Central memory CD8-positive, alpha-beta T cell (primary cell): ENCODE measurements around the gene VSIG10.
"Not testable (repeated sequence)": the region's sequence is repeated elsewhere in the genome, so short reads cannot be mapped to it uniquely, and the experiment has no call there.

Experiments
- ATAC-seq: fragments of 150-1000 bp; cut with Tn5 transposase; replicated peaks from 2 replicates; pipeline ENCODE4 v1.10.0; 2022; ENCODE audit warnings: mild to moderate bottlenecking, moderate FRiP score, moderate number of reproducible peaks; ENCODE audit not compliant: poor library complexity, severe bottlenecking; ENCODE audit errors: extremely low read depth
- DNase-seq, 2 donors: peaks; one replicate each; pipeline ENCODE4 v3.0.0; 2021; ENCODE audit warnings: low spot score in 2 of 2
- H3K27ac Mint-ChIP-seq: one replicate; pipeline ENCODE4 v1.8.0; 2022; ENCODE audit warnings: low read depth, mild to moderate bottlenecking, moderate library complexity, mixed read lengths
- H3K27me3 Mint-ChIP-seq: one replicate; pipeline ENCODE4 v1.8.0; 2022; ENCODE audit warnings: mixed read lengths
- H3K36me3 Mint-ChIP-seq: one replicate; pipeline ENCODE4 v1.8.0; 2022; ENCODE audit warnings: mild to moderate bottlenecking, moderate library complexity, mixed read lengths; ENCODE audit not compliant: insufficient read depth
- H3K4me1 Mint-ChIP-seq: one replicate; pipeline ENCODE4 v1.8.0; 2022; ENCODE audit warnings: mixed read lengths
- H3K4me3 Mint-ChIP-seq: one replicate; pipeline ENCODE4 v1.8.0; 2022; ENCODE audit warnings: mild to moderate bottlenecking, moderate library complexity, mixed read lengths
- H3K9me3 Mint-ChIP-seq: one replicate; pipeline ENCODE4 v1.8.0; 2022; ENCODE audit warnings: mixed read lengths

The VSIG10 gene

DNA sequence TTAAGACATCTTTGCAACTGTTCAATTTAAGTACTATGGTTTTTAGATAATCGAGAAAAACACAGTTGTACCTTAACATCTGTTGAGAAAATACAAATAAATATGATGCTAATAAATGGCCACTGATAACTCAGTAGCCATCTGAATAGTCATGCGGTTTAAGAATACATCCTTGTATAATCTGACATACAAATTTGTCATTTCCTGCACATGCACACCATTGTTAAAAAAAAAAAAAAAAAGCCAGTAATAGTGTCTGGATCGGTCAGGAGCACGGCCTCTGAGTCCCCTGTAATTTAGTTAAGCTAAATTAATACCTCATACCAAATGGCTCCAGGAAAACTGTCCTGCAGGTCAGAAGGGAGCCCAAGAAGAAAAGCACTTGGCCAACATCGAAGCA, 70.5 kb downstream of the VSIG10 start:
- peaks cover 45% of the 10 kb centered on the region for H3K36me3 Mint-ChIP-seq
- no peak for DNase-seq
- no peaks in the 10 kb centered on the region for H3K4me1 Mint-ChIP-seq
- H3K9me3 Mint-ChIP-seq = no peaks in the 10 kb centered on the region
- H3K4me3 Mint-ChIP-seq = no peak overlapping the region
- H3K27me3 Mint-ChIP-seq = no peaks in the 10 kb centered on the region
- H3K27ac Mint-ChIP-seq = no peak overlapping the region
- no peak for ATAC-seq

GRCh38 chr12:118032188-118032587, 71.6 kb downstream of the VSIG10 start:
- ATAC-seq = no peak
- DNase-seq = no peak
- no peaks in the 10 kb centered on the region for H3K4me1 Mint-ChIP-seq
- no peak overlapping the region for H3K27ac Mint-ChIP-seq
- H3K4me3 Mint-ChIP-seq = no peak overlapping the region
- peaks cover 52% of the 10 kb centered on the region for H3K36me3 Mint-ChIP-seq
- no peaks in the 10 kb centered on the region for H3K27me3 Mint-ChIP-seq
- no peaks in the 10 kb centered on the region for H3K9me3 Mint-ChIP-seq

DNA sequence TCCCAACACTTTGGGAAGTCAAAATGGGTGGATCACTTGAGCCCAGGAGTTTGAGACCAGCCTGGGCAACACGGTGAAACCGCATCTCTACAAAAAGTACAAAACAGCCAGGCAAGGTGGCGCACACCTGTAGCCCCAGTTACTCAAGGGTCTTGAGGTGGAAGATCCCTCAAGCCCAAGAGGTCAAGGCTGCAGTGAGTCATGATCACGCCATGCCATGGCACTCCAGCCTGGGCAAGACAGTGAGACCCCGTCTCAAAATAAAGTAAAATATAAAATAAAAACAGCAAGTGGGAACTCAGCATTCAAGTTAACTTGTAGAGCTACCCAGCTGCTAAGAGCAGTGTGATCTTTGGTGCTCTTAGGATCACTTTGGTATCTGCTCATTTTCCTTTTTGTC, 74.6 kb downstream of the VSIG10 start:
- no peak for ATAC-seq
- H3K36me3 Mint-ChIP-seq = peaks cover 56% of the 10 kb centered on the region
- no peak for DNase-seq
- H3K27ac Mint-ChIP-seq = no peak overlapping the region
- no peaks in the 10 kb centered on the region for H3K9me3 Mint-ChIP-seq
- no peak overlapping the region for H3K4me3 Mint-ChIP-seq
- no peaks in the 10 kb centered on the region for H3K27me3 Mint-ChIP-seq
- H3K4me1 Mint-ChIP-seq = no peaks in the 10 kb centered on the region

GRCh38 chr12:118025168-118025567, 78.6 kb downstream of the VSIG10 start:
- ATAC-seq (no peak), DNase-seq (no peak)
- peaks cover 47% of the 10 kb centered on the region for H3K36me3 Mint-ChIP-seq
- H3K4me3 Mint-ChIP-seq = no peak overlapping the region
- H3K9me3 Mint-ChIP-seq = no peaks in the 10 kb centered on the region
- H3K27me3 Mint-ChIP-seq = no peaks in the 10 kb centered on the region
- H3K27ac Mint-ChIP-seq = no peak overlapping the region
- no peaks in the 10 kb centered on the region for H3K4me1 Mint-ChIP-seq

- Mint-ChIP-seq H3K36me3 (peaks cover 50% of the 10 kb centered on the region), H3K27ac (no peak overlapping the region), H3K27me3 (no peaks in the 10 kb centered on the region), H3K4me1 (no peaks in the 10 kb centered on the region), H3K9me3 (no peaks in the 10 kb centered on the region), H3K4me3 (no peak overlapping the region)
- DNase-seq (no peak), ATAC-seq (no peak)
Measured at GRCh38 chr12:118023301-118023860, 80.4 kb downstream of the VSIG10 start.

DNA sequence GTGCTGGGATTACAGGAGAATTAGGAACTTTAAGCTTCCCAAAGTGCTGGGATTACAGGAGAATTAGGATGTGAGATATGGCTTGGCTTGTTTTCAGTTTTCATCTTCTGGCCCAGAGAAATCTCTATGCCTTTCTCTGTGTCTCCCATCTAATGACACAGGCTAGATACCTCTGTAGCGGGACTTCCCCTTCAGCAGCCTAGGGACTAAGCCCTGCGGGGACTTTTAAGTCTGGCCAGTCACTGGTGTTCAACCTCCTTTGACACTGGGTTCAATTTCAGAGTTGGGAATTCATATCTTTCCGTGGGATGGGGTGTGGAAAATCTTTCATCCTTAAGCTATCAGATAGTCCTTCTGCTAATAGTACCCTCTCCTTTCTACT, 81.1 kb downstream of the VSIG10 start:
- ATAC-seq = no peak
- no peak overlapping the region for H3K27ac Mint-ChIP-seq
- no peaks in the 10 kb centered on the region for H3K9me3 Mint-ChIP-seq
- H3K27me3 Mint-ChIP-seq = no peaks in the 10 kb centered on the region
- peaks cover 5% of the 10 kb centered on the region for H3K4me1 Mint-ChIP-seq
- H3K4me3 Mint-ChIP-seq = no peak overlapping the region
- H3K36me3 Mint-ChIP-seq = peaks cover 45% of the 10 kb centered on the region
- no peak for DNase-seq

- H3K4me3 Mint-ChIP-seq, H3K4me1 Mint-ChIP-seq, H3K27me3 Mint-ChIP-seq, H3K9me3 Mint-ChIP-seq, ATAC-seq, DNase-seq: not testable (repeated sequence)
- Mint-ChIP-seq H3K36me3 (peaks cover 45% of the 10 kb centered on the region), H3K27ac (peak overlapping the region; percentile 88)
Measured at GRCh38 chr12:118022097-118022727, 81.6 kb downstream of the VSIG10 start.

- H3K4me1 Mint-ChIP-seq = peaks cover 19% of the 10 kb centered on the region
- DNase-seq (no peak), ATAC-seq (no peak)
- no peaks in the 10 kb centered on the region for H3K27me3 Mint-ChIP-seq
- H3K9me3 Mint-ChIP-seq = no peaks in the 10 kb centered on the region
- H3K4me3 Mint-ChIP-seq = no peak overlapping the region
- H3K36me3 Mint-ChIP-seq = peaks cover 46% of the 10 kb centered on the region
- no peak overlapping the region for H3K27ac Mint-ChIP-seq
Measured at GRCh38 chr12:118020036-118020435, 83.8 kb downstream of the VSIG10 start.

- Mint-ChIP-seq H3K27ac (no peak overlapping the region), H3K4me1 (peaks cover 19% of the 10 kb centered on the region)
Measured at GRCh38 chr12:118017926-118018325, 85.9 kb downstream of the VSIG10 start.

DNA sequence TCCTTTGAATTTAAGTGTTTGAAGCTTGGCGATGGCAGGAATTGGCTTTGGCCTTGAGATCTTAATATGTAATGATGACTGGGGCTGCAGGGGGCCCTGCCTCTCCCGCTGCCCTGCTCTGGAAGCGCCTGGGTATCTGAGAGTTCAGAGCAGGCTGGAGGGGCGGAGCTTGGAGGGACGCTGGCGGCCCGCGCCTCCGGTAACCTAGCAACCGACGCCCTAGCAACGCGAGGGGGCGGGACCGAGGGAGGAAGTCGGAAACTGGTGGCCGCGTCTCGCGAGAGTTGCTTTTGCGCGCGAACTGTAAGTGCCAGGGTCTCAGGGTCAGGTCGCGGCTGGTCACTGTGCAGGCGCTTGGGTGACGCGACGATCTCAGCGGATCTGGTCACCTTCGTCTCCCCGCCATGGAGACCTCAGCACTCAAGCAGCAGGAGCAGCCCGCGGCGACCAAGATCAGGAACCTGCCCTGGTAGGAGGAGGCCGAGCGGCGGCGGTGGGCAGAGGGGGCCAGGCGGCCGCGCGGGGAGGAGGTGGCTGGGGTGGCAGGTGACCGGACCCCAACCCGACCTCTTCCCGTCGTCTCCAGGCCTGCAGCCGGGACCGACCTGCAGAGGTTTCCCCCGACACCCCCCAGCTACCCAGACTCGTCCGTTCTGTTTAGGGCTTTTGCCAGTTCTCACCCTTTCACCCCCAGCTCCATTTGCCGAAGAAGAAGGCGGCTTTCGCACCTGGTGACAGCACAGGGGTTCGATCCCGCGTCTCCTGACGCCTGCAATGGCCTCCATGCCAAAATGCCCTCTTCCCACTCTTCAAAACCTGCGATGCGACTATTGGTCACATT, 87.2 kb downstream of the VSIG10 start, which contains the start of gene RFC5:
Gene RFC5, plus strand, starts transcription at position 280 of the 841 bp plus-strand sequence. Its CDS starts 125 bp downstream, at position 405.
- Mint-ChIP-seq H3K4me1 (peaks cover 19% of the 10 kb centered on the region), H3K4me3 (peak within 1 kb of the TSS; percentile 93), H3K27ac (peak within 1 kb of the TSS; percentile 97), H3K9me3 (no peaks in the 10 kb centered on the region), H3K27me3 (no peaks in the 10 kb centered on the region), H3K36me3 (peaks cover 28% of the 10 kb centered on the region)
- peak; percentile 94 to 95 for DNase-seq
- ATAC-seq = peak; percentile 99

More at GRCh38 chr12:118017926-118018325, 85.9 kb downstream of the VSIG10 start:
- ATAC-seq (no peak), DNase-seq (no peak)
- no peaks in the 10 kb centered on the region for H3K9me3 Mint-ChIP-seq
- peaks cover 36% of the 10 kb centered on the region for H3K36me3 Mint-ChIP-seq
- H3K27me3 Mint-ChIP-seq = no peaks in the 10 kb centered on the region
- H3K4me3 Mint-ChIP-seq = peak overlapping the region; percentile 93

DNA sequence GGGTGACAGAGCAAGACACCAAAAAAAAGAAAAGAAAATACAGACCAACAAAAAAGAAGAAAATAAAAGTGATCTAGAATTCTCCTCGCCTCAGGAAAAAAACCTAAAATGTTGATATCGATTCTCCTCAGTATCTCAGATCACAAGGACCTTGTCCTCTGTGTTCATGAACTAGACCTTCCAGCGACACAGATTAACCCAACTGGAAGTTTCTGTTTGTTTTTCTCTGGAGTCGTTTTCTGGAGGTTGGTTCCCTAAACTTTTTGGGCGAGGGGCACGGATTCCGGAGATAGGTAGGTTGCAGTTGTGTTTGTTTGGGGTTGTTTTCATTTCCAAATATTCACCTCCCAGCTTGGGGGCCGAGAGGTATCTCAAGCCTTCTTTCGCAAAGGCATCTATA, 87.9 kb downstream of the VSIG10 start:
- Mint-ChIP-seq H3K9me3 (no peaks in the 10 kb centered on the region), H3K4me3 (peak overlapping the region; percentile 93), H3K4me1 (peaks cover 19% of the 10 kb centered on the region), H3K27me3 (no peaks in the 10 kb centered on the region), H3K36me3 (peaks cover 28% of the 10 kb centered on the region), H3K27ac (peak overlapping the region; percentile 97)
- DNase-seq (no peak), ATAC-seq (no peak)

GRCh38 chr12:118015306-118015705, 88.5 kb downstream of the VSIG10 start:
- no peak for ATAC-seq
- Mint-ChIP-seq H3K27ac (no peak overlapping the region), H3K4me1 (peaks cover 19% of the 10 kb centered on the region), H3K9me3 (no peaks in the 10 kb centered on the region), H3K27me3 (no peaks in the 10 kb centered on the region), H3K4me3 (peak overlapping the region; percentile 18), H3K36me3 (peaks cover 26% of the 10 kb centered on the region)
- DNase-seq = no peak
